K562 (cell line): ENCODE results near the gene CAPN5. TPM values are rescaled to one million over a fixed set of nuclear protein-coding genes. Genes with fewer than 3 reads are reported as not detected.

Source experiments
- EP300 ChIP-seq: IDR thresholded peaks from 2 replicates; pipeline ENCODE4 v1.6.1; 2012; ENCODE audit warnings: low read length, improper control_type of control experiment
- GTF2E2 ChIP-seq: fragments of 200-800 bp; sonication (Bioruptor generic); IDR thresholded peaks from 2 replicates; pipeline ENCODE4 v1.6.1; 2016; ENCODE audit warnings: missing genetic modification characterization, missing compliant biosample characterization
- HNRNPUL1 ChIP-seq: fragments of 200-400 bp; formaldehyde crosslinking; IDR thresholded peaks from 2 replicates; pipeline ENCODE4 v1.6.1; 2017; ENCODE audit warnings: low read length
- KLF13 ChIP-seq: fragments of 450-650 bp; IDR thresholded peaks from 2 replicates; pipeline ENCODE4 v1.6.1; 2016; ENCODE audit warnings: missing genetic modification characterization, low read depth, mild to moderate bottlenecking, missing compliant biosample characterization, moderate library complexity, borderline replicate concordance
- MAFG ChIP-seq: fragments of 450-650 bp; conservative IDR thresholded peaks from 2 replicates; pipeline ENCODE4 v1.6.1; 2016; ENCODE audit warnings: missing genetic modification characterization, missing compliant biosample characterization
- POLR2H ChIP-seq: IDR thresholded peaks from 2 replicates; pipeline ENCODE4 v1.6.1; 2016; ENCODE audit warnings: missing genetic modification characterization, low read depth, mild to moderate bottlenecking, control low read depth, missing compliant biosample characterization, moderate library complexity
- RBM22 ChIP-seq: fragments of 200-400 bp; formaldehyde crosslinking; IDR thresholded peaks from 2 replicates; pipeline ENCODE4 v1.6.1; 2018; ENCODE audit warnings: low read length, low read depth; ENCODE audit not compliant: poor library complexity, severe bottlenecking
- SMAD2 ChIP-seq: fragments of 150-350 bp; IDR thresholded peaks from 2 replicates; pipeline ENCODE4 v1.6.1; 2014; ENCODE audit warnings: low read depth, mild to moderate bottlenecking, low read length
- TRIM24 ChIP-seq, 2 experiments: fragments of 450-650 bp; IDR thresholded peaks; 2 replicates each; pipeline ENCODE4 v1.6.1; 2016
- ZKSCAN1 ChIP-seq: fragments of 150-350 bp; IDR thresholded peaks from 2 replicates; pipeline ENCODE4 v1.6.1; 2016; ENCODE audit warnings: low read depth, low read length
- ZNF23 ChIP-seq: fragments of 250-450 bp; sonication (Bioruptor Pico); IDR thresholded peaks from 2 replicates; pipeline ENCODE4 v1.4.0; 2020; ENCODE audit warnings: mild to moderate bottlenecking
- polyA plus RNA-seq, 8 experiments: library from polyadenylated mRNA; depleted of rRNA in 4 of 8; stranded (reverse) in 5 of 8; unstranded in 3 of 8; fragments of >200 nt; fragmentation: Nextera tagmentation in 2 of 8; fragmentation: Illumina TruSeq in 1 of 8; extraction: Ambion mirVana in 2 of 8; extraction: Trizol in 1 of 8; gene quantifications; 2 replicates each; pipeline versions ENCODE4 v1.2.1 to v1.2.3, GENCODE V29; 2011 to 2014; ENCODE audit warnings: inconsistent platforms in 1 of 8, missing spikeins in 1 of 8
- total RNA-seq, 7 experiments: library from RNA; depleted of rRNA in 6 of 7; stranded (reverse); fragments of >200 nt in 6 of 7; fragmentation: Illumina TruSeq in 2 of 7; extraction: Trizol in 2 of 7; gene quantifications; 2 replicates each; pipeline versions ENCODE4 v1.2.1 to v1.2.3, GENCODE V29; 2011 to 2021; ENCODE audit warnings: low replicate concordance in 1 of 7
- TF ChIP-seq, protein P1 (sequence below), 2 experiments: fragments of 450-650 bp; formaldehyde crosslinking in 1 of 2; IDR thresholded peaks; 2 replicates each; pipeline versions ENCODE4 v1.4.0 to v1.6.1; 2014 to 2020; ENCODE audit warnings: mild to moderate bottlenecking in 2 of 2, borderline replicate concordance in 1 of 2, low read depth in 1 of 2
- TF ChIP-seq, protein P2 (sequence below), 3 experiments: IDR thresholded peaks in 2 of 3; conservative IDR thresholded peaks in 1 of 3; 2 replicates each; pipeline ENCODE4 v1.5.1; 2011 to 2012; ENCODE audit warnings: low read length in 3 of 3, mild to moderate bottlenecking in 3 of 3, control low read depth in 2 of 3, improper control_type of control experiment in 1 of 3, inconsistent platforms in 1 of 3, low read depth in 1 of 3, mixed read lengths in 1 of 3, moderate library complexity in 1 of 3; ENCODE audit not compliant: insufficient read depth in 2 of 3
- TF ChIP-seq, protein P3 (sequence below): fragments of 250-450 bp; sonication (Bioruptor Pico); IDR thresholded peaks from 2 replicates; pipeline ENCODE4 v1.5.0; 2021

Gene CAPN5
- total and polyA plus RNA-seq, 9 of the 15 experiments (the other 6 are each of a cell fraction or from before 2014, with no cell fraction given), result 0.04 to 0.44 (median 0.14) TPM; not detected in 2

DNA sequence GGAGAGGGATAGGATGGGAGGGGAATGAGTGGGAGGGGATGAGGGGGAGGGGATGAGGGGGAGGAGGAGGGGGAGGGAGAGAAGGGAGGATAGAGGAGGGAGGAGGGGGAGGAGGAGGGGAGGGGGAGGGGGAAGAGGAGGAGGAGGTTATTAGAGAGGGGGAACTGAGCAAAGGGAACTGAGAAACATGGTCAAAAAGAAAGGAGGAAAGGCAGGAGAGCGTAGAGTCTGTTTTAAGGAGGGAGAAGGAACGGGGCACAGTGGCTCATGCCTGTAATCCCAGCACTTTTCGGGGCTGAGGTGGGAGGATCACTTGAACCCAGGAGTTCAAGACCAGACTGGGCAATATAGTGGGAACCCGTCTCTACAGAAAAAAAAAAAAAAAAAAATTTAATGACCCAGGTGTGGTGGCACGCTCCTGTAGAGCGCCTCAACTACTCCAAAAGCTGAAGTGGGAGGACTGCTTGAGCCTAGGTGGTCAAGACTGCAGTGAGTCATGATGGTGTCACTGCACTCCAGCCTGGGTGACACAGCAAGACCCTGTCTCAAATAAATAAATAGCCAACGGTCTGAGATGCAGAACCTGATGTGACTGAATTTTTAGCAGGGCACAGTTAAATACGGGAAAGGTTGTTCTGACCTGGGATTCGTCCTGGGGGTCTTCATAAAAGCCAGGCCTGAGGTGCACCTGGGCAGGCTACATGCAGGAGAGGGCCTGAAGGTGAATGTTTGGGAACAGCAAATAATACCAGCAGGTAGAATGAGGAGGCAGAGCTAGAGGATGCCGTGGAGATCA lies 28.5 kb upstream of the CAPN5 start (continued):
- TF ChIP-seq, protein P1, sequence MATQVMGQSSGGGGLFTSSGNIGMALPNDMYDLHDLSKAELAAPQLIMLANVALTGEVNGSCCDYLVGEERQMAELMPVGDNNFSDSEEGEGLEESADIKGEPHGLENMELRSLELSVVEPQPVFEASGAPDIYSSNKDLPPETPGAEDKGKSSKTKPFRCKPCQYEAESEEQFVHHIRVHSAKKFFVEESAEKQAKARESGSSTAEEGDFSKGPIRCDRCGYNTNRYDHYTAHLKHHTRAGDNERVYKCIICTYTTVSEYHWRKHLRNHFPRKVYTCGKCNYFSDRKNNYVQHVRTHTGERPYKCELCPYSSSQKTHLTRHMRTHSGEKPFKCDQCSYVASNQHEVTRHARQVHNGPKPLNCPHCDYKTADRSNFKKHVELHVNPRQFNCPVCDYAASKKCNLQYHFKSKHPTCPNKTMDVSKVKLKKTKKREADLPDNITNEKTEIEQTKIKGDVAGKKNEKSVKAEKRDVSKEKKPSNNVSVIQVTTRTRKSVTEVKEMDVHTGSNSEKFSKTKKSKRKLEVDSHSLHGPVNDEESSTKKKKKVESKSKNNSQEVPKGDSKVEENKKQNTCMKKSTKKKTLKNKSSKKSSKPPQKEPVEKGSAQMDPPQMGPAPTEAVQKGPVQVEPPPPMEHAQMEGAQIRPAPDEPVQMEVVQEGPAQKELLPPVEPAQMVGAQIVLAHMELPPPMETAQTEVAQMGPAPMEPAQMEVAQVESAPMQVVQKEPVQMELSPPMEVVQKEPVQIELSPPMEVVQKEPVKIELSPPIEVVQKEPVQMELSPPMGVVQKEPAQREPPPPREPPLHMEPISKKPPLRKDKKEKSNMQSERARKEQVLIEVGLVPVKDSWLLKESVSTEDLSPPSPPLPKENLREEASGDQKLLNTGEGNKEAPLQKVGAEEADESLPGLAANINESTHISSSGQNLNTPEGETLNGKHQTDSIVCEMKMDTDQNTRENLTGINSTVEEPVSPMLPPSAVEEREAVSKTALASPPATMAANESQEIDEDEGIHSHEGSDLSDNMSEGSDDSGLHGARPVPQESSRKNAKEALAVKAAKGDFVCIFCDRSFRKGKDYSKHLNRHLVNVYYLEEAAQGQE (IDR thresholded peaks at IDR 0.05; ENCODE audit: borderline replicate concordance), result no peak
- TF ChIP-seq, protein P1 (CRISPR knock-in tag; IDR thresholded peaks at IDR 0.05; ENCODE audit: low read depth), result no peak
- TF ChIP-seq, protein P2, sequence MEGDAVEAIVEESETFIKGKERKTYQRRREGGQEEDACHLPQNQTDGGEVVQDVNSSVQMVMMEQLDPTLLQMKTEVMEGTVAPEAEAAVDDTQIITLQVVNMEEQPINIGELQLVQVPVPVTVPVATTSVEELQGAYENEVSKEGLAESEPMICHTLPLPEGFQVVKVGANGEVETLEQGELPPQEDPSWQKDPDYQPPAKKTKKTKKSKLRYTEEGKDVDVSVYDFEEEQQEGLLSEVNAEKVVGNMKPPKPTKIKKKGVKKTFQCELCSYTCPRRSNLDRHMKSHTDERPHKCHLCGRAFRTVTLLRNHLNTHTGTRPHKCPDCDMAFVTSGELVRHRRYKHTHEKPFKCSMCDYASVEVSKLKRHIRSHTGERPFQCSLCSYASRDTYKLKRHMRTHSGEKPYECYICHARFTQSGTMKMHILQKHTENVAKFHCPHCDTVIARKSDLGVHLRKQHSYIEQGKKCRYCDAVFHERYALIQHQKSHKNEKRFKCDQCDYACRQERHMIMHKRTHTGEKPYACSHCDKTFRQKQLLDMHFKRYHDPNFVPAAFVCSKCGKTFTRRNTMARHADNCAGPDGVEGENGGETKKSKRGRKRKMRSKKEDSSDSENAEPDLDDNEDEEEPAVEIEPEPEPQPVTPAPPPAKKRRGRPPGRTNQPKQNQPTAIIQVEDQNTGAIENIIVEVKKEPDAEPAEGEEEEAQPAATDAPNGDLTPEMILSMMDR (IDR thresholded peaks at IDR 0.05 in 2 of 3, conservative IDR thresholded peaks at IDR 0.05 in 1 of 3; ENCODE audit: insufficient read depth in 2 of 3, low read depth in 1 of 3, low read length in 3 of 3), result no peak
- TF ChIP-seq HNRNPUL1, result no peak
- peak; percentile 13; the same call in 1 of the 2 replicates for TF ChIP-seq EP300
- TF ChIP-seq MAFG (tag), result 0 out of 2 replicates have a peak, but pooled peaks have one; percentile 6
- TF ChIP-seq, protein P3, sequence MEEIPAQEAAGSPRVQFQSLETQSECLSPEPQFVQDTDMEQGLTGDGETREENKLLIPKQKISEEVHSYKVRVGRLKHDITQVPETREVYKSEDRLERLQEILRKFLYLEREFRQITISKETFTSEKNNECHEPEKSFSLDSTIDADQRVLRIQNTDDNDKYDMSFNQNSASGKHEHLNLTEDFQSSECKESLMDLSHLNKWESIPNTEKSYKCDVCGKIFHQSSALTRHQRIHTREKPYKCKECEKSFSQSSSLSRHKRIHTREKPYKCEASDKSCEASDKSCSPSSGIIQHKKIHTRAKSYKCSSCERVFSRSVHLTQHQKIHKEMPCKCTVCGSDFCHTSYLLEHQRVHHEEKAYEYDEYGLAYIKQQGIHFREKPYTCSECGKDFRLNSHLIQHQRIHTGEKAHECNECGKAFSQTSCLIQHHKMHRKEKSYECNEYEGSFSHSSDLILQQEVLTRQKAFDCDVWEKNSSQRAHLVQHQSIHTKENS (CRISPR knock-in tag), result no peak
- TF ChIP-seq POLR2H (tag), result no peak
- TF ChIP-seq TRIM24 (IDR thresholded peaks at IDR 0.05), result peak in 1 of 2 experiments; percentile 43; a peak in 2 of 4 replicates
- TF ChIP-seq ZKSCAN1, result no peak
- no peak for TF ChIP-seq GTF2E2
- no peak for TF ChIP-seq KLF13 (tag)
- no peak for TF ChIP-seq ZNF23 (CRISPR knock-in tag)
- no peak for TF ChIP-seq SMAD2
- TF ChIP-seq RBM22, result no peak
